SK-N-SH (cell line): Measurements from ENCODE around the gene PPRC1.

Experiments used
- RFX5 ChIP-seq: IDR thresholded peaks from 2 replicates; pipeline ENCODE4 v1.6.1; 2012; ENCODE audit warnings: mild to moderate bottlenecking, improper control_type of control experiment, low read length
- SMC3 ChIP-seq: IDR thresholded peaks from 2 replicates; pipeline ENCODE4 v1.6.1; 2012; ENCODE audit warnings: low read depth, low read length, improper control_type of control experiment
- TAF1 ChIP-seq: IDR thresholded peaks from 2 replicates; pipeline ENCODE4 v1.6.1; 2012; ENCODE audit warnings: low read depth, mild to moderate bottlenecking, low read length, moderate library complexity, borderline replicate concordance
- TF ChIP-seq, protein P1 (sequence below): fragments of 200-600 bp; sonication (generic); IDR thresholded peaks from 2 replicates; pipeline ENCODE4 v1.6.1; 2017; ENCODE audit warnings: antibody characterized with exemption, mild to moderate bottlenecking, moderate library complexity

DNA sequence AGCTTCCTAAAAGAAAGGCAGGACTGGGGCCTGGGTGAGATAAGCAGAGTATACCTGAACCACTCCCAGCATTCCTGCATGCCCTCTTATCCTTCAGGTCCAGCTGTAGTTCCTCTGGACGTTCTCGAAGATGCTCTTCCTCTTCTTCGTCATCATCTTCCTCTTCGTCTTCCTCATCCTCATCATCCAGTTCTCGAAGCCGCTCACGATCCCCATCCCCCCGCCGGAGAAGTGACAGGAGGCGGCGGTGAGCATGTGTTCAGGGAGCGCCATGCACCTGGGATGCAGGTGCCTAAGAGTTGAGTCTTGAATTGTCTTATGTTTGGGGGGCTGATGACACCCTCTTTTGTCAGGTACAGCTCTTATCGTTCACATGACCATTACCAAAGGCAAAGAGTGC, 15.4 kb downstream of the PPRC1 start:
- TF ChIP-seq, protein P1, sequence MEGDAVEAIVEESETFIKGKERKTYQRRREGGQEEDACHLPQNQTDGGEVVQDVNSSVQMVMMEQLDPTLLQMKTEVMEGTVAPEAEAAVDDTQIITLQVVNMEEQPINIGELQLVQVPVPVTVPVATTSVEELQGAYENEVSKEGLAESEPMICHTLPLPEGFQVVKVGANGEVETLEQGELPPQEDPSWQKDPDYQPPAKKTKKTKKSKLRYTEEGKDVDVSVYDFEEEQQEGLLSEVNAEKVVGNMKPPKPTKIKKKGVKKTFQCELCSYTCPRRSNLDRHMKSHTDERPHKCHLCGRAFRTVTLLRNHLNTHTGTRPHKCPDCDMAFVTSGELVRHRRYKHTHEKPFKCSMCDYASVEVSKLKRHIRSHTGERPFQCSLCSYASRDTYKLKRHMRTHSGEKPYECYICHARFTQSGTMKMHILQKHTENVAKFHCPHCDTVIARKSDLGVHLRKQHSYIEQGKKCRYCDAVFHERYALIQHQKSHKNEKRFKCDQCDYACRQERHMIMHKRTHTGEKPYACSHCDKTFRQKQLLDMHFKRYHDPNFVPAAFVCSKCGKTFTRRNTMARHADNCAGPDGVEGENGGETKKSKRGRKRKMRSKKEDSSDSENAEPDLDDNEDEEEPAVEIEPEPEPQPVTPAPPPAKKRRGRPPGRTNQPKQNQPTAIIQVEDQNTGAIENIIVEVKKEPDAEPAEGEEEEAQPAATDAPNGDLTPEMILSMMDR, result no peak
- TF ChIP-seq SMC3 (no peak), TAF1 (no peak), RFX5 (no peak)
